GM18499 (cell line): Measurements from ENCODE around the gene MYLK.

Experiments
- ATAC-seq: cut with Tn5 transposase; IDR thresholded peaks from one replicate; pipeline ENCODE4 v1.9.1; 2021; ENCODE audit warnings: moderate number of reproducible peaks; ENCODE audit not compliant: insufficient read depth, unreplicated experiment

MYLK gene

DNA sequence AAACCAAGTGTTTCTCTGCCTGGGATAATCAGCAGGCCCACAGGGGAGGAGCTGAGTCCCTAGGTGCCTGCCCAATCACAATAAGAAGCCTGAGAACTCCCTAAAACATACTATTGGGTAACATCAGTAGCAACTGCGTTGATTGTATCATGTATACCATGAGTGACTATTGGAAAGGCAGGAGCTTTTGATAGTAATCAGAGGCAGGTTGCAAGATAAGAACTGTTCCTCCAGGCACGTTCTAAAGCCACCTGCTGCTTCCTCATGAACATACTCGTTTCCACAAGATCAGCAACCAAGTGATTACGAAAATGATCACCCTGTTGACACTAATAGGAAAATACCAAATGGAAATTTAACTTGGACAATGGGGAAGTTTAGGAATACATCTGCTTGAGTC is 6.7 kb downstream of the MYLK start:
- no peak for ATAC-seq

DNA sequence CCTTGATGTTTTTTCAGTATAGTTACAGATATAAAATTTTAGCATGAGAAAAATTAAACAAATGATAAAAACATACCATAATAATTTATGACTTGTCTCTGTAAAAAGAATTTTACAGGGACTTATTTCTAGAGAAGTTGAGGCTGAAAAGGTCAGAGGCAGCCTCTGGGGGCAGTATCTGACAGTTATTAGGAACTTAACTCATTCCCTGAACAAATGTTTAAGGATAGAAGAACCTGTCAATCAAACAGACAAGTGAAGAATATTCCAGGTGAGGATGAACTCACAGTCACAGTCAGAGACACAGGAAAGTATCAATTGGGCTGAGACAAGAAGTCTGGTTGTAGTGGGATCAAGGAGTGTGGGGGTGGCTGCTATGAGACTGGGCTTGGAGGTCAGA is 7.3 kb downstream of the MYLK start:
- ATAC-seq, result no peak

DNA sequence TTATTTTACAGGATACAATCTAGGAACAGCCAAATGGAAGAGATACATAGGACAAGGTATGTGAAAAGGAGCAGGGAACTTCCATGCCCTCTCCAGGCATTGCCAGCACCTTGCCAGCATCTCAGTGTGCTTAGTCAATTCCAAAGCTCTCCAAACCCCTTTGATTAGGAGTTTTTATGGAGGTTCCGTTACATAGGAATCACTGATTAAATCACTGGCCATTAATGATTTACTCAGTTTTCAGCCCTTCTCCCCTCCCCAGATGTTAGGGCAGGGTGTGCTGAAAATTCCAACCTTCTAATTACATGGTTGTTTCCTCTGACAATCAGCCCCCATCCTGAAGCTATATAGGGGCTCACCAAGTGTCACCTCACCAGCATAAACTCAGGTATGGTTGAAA is 11.5 kb downstream of the MYLK start:
- no peak for ATAC-seq

DNA sequence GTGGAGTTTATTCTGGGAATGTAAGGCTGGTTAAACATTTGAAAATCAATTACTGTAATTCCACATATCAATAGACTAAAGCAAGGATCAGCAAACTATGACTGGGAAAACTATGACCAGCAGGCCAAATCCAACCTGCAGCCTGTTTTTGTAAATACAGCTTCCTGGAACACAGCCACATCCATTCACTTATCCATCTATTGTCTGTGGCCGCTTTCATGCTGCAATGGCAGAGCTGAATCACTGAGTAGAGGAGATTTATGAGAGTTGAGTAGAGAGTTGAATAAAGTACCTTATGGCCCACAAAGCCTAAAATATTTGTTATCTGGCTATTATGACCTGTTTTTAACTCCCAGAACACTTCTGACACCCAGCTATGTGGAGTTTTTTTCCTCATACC is 12.2 kb downstream of the MYLK start:
- no peak for ATAC-seq

DNA sequence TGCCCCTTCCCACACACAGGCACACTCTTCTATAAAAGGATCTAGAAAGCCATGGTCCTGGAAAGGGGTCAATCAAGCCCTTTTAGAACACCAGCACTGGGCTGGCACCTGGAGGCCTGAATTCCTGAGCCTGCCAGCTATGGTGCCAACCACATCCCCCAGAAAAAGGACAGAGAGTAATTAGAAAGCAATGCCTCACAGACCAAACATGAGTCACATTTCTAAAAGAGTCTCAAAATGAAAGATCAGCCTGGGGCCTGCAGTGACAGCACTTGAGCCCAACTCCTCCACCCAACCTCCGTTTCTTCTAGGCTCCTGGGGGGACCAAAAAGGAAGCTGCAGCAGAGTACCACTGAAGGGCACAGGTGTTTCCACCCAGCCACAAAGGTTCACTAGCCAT is 14.1 kb downstream of the MYLK start:
- no peak for ATAC-seq

DNA sequence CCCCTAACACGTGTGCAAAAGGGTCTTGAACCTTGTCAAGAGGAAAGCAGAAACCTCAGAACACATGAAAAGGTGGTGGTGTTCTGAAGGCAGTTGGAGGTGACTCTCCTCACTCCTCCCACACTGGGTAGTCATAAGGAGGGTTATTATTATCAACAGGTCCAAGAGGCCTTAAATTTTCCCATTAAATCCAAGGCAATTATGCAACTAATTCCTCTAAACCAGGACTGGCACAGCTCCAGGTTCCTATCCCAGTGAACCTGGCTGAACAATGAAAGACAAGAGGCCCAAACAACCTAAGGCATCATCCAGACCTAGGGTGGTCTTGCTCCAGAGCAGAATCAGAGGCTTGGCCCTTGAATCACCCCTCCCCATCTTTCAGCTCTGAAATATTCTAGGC is 15.0 kb downstream of the MYLK start:
- ATAC-seq, result no peak

DNA sequence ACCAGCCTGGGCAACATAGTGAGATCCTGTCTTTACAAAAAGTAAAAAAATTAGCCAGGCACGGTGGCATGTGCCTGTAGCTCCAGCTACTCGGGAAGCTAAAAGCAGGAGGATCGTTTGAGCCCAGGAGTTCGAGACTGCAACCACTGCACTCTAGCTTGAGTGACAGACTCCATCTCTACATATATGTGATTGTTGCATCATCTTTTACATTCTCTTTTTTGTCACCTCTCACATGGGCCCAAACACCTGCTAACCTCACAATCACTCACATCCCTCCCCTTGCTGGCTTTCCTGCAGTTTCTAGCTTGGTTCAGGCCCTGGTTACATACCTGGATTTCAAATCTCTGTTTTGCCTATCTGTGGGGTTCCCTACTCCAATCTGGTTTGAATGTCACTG is 19.4 kb downstream of the MYLK start:
- ATAC-seq, result no peak

DNA sequence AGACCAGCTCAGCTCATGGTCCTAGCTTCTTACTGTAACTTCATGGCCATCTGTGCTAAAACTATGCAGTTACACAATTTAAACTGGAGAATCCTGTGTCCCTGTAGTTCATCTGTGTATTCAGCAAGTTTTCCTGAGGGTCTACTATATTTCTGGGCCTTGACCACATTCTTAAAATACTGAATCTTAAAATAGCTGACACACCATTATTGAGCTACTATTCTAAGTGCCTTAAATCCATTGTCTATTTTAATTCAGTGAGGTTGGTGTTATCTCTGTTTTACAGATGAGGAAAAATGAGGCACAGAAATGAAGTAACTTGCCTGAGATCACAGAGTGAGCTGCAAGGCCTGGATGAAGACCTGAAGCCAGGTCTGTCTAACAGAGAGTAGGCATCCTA is 22.0 kb downstream of the MYLK start:
- no peak for ATAC-seq

DNA sequence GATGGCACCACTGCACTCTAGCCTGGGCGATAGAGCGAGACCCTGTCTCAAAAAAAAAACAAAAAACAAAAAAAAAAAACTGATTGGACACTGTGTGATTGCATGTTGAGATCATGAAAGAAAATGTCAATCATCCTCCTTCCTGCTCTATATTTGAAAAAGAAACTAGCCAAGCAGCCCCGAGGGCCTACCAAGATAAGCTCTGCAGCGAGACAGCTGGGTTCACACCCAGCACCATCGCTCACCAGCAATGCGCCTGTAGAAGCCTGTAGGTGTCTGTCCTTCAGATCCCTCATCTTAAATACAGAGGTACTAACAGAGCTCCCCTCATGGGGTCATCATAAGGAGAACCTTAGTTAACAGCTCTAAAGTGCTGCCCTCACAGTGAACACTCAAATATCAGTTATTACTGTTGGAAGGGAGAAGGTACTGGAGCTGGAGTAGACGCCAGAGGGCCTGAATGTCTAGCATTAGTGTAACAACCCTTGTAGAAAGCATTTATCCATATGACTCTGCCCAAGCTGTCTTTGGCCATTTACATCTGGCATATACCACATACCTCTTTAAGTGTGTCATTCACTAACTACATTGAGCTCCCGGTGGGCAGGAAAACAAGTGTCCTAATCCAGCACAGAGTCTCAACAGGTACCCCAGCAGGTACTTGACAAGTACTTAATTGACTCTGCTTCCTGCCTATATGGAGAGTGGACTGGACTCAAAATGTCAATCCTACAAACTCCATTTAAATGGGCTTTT is 22.9 kb downstream of the MYLK start:
- ATAC-seq, result no peak

DNA sequence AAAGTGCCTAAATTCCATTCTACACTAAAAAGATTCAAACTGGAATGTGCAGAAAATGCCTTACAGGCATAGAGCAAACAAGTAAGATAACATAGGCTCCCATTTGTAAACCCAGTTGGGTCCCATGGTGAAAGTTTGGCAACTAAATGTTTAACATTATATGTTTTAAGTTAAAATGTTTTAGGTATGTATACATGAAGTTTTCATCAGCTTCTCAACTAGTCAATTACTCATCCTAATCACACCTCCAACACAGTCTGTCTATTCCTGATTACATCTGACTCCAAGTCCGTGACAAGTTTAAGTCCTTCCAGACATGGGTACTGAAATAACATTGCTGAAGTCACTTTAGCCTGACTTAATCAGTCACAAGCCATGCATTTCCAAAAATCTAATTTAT is 25.0 kb downstream of the MYLK start:
- no peak for ATAC-seq

DNA sequence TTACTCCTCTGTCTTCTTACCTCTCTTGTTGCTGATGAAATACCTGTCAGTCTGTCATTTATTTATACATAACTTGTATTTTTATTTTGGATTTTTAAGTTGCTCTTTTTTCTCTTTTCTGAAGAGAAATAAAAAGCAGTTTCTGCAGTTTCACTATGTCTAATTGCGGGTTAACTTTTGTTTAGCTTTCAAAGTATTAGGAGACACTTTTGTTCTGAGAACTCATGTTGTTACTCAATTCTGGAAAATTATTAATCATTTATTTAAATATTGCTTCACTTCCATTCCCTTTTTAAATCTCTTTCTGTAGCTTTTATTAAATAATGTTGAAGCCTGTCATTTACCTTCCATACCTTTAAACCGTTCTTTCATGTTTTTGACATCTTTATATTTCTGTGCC is 29.2 kb downstream of the MYLK start:
- ATAC-seq, result no peak

DNA sequence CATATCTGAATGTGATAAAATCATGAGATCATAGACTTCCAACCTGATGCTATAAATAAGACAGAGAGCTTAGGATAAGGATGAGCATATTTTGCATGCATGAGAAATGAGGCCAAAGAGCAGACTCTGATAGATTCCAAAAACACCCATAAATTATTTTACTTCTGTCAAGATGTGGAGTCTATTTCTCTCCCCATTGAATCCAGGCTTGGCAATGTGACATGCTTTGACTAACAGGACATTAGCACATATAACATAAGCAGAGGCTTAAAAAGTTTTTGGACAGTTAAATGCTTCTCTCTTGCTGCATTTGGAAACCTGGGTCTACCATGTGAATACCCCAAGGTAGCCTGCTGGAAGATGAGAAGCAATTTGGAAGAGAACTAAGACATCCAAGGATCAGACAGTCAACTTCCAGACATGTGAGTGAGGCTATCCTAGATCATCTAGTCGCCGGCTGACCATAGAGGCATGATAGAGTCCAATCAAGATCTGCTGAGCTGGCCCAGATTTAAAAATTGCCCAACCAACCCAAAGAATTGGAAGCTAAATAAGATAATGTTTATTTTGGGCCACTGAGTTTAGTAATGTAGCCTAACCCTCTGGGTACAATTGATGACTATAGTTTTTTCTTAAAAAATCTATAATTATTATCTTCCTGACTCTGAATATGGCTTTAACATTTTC is 30.3 kb downstream of the MYLK start:
- ATAC-seq, result no peak

DNA sequence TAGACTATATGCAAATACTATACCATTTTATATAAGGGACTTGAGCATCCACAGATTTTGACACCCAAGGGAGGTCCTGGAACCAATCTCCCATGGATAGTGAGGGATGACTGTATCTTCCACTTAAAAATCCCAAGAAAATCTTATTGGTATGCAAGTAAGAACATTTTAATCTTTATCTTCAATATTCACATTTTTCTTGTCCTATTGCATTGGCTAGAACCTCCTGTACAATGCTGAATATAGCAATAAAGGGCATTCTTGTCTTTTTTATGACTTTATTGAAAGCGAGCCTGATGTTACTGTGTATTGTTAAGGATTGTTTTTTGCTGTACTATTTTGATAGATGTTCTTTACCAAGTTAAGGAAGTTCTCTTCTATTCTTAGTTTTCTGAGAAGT is 36.9 kb downstream of the MYLK start:
- no peak for ATAC-seq

DNA sequence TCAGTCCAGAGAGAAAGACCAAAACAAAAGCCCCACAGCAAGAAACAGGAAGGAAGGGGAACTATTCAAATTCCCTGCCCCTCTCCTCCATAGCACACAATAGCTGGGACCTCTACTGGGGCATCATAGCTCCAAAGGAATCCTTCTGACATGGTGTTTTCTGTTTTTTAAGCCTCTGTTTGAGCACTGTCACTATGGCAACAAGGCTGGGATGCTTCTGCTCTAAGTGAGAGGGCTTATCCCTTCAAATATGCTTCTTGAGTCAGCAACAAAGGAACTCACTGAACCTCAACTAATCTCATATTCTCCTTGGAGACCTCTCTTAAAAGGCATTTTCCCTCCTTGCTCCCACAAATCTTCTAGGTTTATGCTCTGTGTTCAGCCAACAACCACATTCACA is 40.5 kb downstream of the MYLK start:
- ATAC-seq, result no peak

DNA sequence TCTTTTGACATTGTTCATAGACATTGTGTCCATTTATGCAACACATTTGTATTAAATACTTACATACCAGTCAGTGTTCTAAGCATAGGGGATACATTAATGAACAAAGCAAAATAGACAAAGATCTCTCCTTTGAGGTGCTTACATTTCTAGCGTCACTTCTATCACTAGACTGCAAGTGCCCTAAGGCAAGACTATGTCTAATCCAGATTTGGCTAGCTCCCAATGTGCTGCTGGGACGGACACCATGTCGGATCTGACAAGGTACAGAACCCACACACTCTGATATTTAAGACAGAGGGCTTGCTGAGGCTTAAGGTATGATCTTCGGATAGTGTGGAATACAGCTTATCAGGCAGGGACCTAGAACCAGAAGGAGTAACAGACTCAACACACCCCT is 41.4 kb downstream of the MYLK start:
- ATAC-seq, result no peak

DNA sequence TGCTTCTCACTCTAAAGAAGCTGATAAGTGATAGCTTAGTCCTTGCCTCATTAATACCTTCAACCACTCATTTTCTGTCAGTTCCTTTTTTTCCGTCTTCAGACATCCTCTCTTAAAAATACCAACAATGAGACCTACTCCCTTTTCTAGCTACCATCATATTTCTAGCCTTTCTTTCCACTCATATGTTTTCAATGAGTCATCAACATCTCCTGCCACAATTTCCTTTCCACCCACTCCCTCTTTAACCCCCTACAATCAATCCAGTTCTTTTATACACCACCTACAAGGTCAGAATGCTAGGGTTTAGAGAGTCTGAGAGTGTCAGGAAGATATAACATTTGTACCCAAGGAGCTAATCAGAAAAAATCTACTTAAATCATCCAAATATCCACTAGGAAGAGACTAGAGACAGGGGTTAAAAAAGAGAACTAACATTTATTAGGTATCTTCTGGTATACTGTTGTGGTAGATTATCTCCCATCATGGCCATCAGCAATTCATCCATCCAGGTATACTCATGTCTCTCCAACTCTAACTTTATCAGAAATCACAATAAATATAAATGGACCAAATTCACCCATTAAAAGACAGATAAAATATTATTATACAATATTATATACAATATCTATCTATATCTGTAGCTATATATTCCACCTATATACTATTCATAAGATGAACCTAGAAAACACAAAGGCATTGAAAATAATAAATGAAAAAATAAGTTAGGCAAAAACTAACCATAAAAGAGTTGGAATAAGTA is 42.5 kb downstream of the MYLK start:
- no peak for ATAC-seq

DNA sequence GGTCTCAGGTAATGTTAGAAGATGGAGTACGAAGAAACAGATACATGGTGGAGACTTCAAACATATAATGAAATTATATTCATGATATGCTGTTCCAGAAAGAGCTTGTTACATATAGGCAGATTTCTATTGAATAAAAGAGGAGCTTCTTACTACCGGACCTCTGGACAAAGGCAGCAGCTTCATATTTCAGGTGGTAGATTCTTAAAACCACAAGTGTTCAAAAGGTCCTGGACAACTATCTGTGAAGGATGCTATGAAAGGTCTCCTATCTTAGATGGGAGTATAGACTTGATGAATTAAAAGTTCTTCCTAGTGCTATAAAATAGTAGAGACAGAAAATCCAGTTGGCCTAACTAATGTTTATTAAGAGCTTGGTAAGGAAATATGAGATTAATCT is 43.2 kb downstream of the MYLK start:
- no peak for ATAC-seq

DNA sequence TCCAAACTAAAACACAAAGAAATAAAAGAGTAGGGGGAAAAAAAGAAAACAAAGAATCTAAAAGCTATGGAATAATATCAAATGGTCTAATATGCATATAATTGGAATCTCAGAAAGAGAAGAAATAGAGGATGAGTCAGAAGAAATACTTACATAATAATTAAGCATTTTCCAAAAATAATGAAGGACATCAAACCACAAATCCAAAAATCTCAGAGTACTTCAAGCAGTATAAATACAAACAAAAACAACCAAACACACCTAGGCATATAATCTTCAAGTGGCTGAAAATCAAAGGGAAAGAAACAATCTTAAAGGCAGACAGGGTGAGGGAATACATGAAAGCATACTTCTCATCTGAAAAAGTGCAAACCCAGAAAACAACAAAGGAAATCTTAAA is 46.3 kb downstream of the MYLK start:
- ATAC-seq, result no peak

DNA sequence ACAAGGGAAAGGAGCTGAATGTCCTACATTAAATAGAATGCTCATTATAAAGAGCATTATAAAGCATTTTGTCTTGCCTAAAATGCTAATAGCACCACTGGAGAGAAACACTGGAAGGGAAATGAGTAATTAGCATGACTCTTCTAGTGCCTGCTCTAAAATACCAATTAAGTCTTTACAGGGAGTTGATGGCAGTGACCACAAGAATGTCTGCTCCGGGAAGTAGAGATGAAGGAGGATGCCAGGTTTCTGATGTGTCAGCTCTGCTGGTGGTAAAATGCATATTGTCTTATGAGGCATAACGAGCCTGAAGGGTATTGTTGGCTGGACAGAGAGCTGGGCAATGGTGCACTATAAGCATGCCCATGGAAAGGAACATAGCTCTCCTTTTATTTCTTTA is 49.5 kb downstream of the MYLK start:
- no peak for ATAC-seq

DNA sequence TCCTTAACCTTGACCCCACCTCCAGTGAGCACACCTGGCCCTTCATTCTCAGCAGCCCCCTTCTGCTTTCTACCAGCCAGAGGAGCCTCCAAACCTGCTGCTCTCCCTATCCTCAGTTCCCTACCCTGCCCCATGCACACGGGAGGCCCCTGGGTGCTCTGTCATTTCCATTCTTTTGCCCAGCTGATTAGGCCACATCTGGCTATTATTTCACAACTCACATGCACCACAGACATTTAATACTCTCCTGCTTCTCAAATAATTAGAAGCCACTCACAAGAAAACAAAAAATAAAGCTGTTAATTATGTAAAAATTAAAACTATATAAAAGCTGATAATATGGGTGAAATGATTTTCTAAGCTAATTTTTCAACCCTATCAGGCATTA is 50.7 kb downstream of the MYLK start:
- no peak for ATAC-seq

DNA sequence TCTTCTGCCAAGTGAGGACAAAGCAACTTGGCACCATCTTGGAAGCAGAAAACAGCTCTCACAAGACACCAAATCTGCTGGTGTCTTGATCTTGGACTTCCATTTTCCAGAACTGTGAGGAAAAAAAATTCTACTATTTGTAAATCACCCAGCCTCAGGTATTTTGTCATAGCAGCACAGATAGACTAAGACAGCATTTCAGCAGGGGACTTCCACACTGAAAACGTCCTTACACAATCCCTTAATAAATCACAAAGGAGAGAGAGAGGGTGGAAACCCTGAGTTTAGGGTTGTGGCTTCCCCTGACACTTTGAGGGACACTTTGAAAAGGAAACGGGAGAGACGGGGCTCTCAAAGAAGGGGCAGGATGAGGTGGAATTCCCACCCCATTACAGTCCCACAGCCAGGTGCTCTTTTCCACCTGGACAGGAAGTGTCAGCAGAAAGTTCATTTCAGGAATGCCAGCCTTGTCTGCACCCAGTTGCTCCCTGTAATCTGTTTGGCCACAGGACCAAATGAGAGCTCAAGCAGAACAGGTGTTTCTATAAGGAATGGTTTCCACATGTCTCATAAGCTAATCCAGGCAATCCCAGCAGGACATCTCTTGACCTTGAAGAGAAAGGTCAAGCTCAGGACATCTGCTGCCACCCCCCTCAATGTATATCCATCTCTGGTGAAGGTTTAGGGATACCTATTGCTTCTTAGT is 51.3 kb downstream of the MYLK start:
- no peak for ATAC-seq
